Activated B cell treated with CpG ODN at 0.5 μM for 24 hours (primary cell): ENCODE results near the gene AFG1L. TPM values are rescaled to one million over a fixed set of nuclear protein-coding genes. Genes with fewer than 3 reads are reported as not detected.

ENCODE experiments used
- ATAC-seq: fragments of 200-7000 bp; cut with Tn5 transposase; one replicate; pipeline ENCODE4 v1.10.0; 2021; ENCODE audit warnings: low read depth, mild to moderate bottlenecking, moderate library complexity
- CTCF ChIA-PET: fragments of 350-600 bp; sonication (Branson Sonifier 250); formaldehyde crosslinking; loops from one replicate; lab custom pipeline; 2021; ENCODE audit warnings: antibody characterized with exemption; lab: Charles Lee
- POLR2A ChIA-PET: fragments of 350-600 bp; sonication (Branson Sonifier 250); formaldehyde crosslinking; loops from one replicate; lab custom pipeline; 2021; ENCODE audit warnings: antibody characterized with exemption; lab: Charles Lee
- DNase-seq: peaks from one replicate; pipeline ENCODE4 v3.0.0; 2022
- H3K27ac Mint-ChIP-seq: one replicate; pipeline ENCODE4 v1.8.0; 2020; ENCODE audit warnings: mixed read lengths
- H3K27me3 Mint-ChIP-seq: one replicate; pipeline ENCODE4 v1.8.0; 2021; ENCODE audit warnings: mixed read lengths
- H3K36me3 Mint-ChIP-seq: one replicate; pipeline ENCODE4 v1.8.0; 2021; ENCODE audit warnings: low read depth, mixed read lengths
- H3K4me1 Mint-ChIP-seq: one replicate; pipeline ENCODE4 v1.8.0; 2021; ENCODE audit warnings: mixed read lengths
- H3K4me3 Mint-ChIP-seq: one replicate; pipeline ENCODE4 v1.8.0; 2020; ENCODE audit warnings: mild to moderate bottlenecking, mixed read lengths
- H3K9me3 Mint-ChIP-seq: one replicate; pipeline ENCODE4 v1.8.0; 2020; ENCODE audit warnings: mixed read lengths
- CTCF ChIP-seq: fragments of 200-600 bp; IDR thresholded peaks from one replicate; pipeline ENCODE4 v1.8.0; 2022; ENCODE audit warnings: antibody characterized with exemption, mild to moderate bottlenecking
- intact Hi-C: fragments of 100-400 bp; cut with micrococcal nuclease; formaldehyde crosslinking; loops from one replicate; pipeline ENCODE4 v1.15.1; 2024
- total RNA-seq: library from RNA; stranded (reverse); gene quantifications from 2 replicates; pipeline ENCODE4 v1.2.3, GENCODE V29; 2022

Gene AFG1L
- total RNA-seq, 1 donor from 2014 or later = 10.3 TPM

DNA sequence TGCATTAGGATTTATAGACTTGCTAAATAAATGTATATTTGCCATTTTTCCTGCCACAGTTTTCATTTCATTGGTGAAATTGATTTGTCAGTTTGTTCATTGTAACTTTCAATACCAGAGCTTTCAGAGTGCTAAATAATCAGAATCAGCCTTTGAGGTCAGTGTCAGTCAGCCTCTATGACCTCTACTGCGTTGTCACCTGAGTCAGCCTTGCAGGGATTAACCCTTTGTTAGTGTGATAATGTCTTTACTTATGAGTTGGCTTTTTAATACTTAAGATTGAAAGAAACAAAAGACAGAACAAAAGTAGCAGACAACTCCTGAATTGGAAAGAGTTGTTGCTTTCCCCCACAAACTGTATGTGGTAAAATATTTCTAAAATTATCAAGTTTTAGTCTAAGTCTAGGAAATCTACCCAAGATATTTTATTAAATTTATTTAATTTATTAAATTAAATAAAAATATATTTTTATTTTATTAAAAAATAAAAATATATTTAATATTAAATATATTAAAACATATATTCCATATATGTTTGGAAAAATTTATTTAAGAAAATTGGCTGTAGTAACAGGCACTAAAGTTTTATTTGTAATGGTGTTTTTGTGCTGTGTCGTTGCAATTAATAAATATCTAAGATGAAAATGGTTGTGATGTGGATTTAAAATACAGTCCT, 125.2 kb downstream of the AFG1L start:
- H3K4me3 Mint-ChIP-seq = no peak overlapping the region
- H3K27ac Mint-ChIP-seq = no peak overlapping the region
- ATAC-seq (no peak), DNase-seq (no peak)
- no peaks in the 10 kb centered on the region for H3K9me3 Mint-ChIP-seq
- no peak for TF ChIP-seq CTCF
- no peaks in the 10 kb centered on the region for H3K36me3 Mint-ChIP-seq
- H3K4me1 Mint-ChIP-seq = no peaks in the 10 kb centered on the region
- CTCF ChIA-PET = no interaction called here
- no peaks in the 10 kb centered on the region for H3K27me3 Mint-ChIP-seq
- POLR2A ChIA-PET = no interaction called here
- intact Hi-C loops = no loop called here

DNA sequence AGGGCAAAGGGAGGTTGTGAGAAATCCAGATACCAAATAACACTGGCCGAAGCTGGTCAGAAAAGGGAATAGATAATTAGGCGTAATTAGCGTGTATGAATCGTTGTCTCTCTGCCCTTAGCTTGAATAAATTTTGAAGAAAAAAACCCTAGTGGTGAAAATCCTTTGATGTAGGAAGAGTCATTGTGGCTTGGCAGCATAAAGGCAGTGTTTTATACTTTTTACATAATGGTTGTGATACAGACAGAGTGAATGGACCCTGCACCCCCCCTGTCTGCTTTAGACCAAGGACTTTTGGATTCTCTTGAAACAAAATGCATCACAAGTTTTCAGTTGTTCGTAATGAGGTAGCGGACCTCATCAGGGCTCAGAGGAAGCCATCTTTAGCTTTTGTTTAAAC, 126.5 kb downstream of the AFG1L start:
- TF ChIP-seq CTCF = no peak
- H3K4me1 Mint-ChIP-seq = no peaks in the 10 kb centered on the region

GRCh38 chr6:108423982-108424705, 129.3 kb downstream of the AFG1L start:
- H3K36me3 Mint-ChIP-seq = peaks cover 2% of the 10 kb centered on the region
- POLR2A ChIA-PET = no interaction called here
- no peak for DNase-seq
- intact Hi-C loops = no loop called here
- no peak overlapping the region for H3K4me3 Mint-ChIP-seq
- no peaks in the 10 kb centered on the region for H3K9me3 Mint-ChIP-seq
- no peak overlapping the region for H3K27ac Mint-ChIP-seq
- H3K27me3 Mint-ChIP-seq = no peaks in the 10 kb centered on the region
- H3K4me1 Mint-ChIP-seq = no peaks in the 10 kb centered on the region
- TF ChIP-seq CTCF = no peak
- CTCF ChIA-PET = no interaction called here
- ATAC-seq = no peak

More for the DNA sequence above, 126.5 kb downstream of the AFG1L start:
- H3K27me3 Mint-ChIP-seq = no peaks in the 10 kb centered on the region
- intact Hi-C loops = no loop called here
- H3K27ac Mint-ChIP-seq = no peak overlapping the region
- POLR2A ChIA-PET = no interaction called here
- H3K9me3 Mint-ChIP-seq = no peaks in the 10 kb centered on the region
- H3K4me3 Mint-ChIP-seq = no peak overlapping the region
- ATAC-seq (no peak), DNase-seq (no peak)
- no peaks in the 10 kb centered on the region for H3K36me3 Mint-ChIP-seq
- CTCF ChIA-PET = no interaction called here

DNA sequence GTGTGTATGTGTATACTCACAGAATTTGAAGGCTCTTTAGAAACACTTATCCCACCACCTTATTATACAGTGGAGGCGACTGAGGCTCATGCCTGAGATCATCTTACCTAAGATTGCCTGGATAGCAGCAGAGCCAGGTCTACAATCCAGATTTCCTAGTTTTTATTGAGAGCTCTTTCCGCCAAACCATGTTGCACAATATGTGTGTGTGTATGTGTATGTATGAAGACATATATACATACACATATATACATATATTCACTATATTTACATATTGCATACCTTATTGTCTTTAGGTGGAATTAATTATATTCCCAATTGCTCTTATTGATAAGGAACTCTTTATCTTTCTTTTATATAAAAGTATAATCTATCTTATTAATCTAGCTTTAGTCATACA, 130.6 kb downstream of the AFG1L start:
- peaks cover 2% of the 10 kb centered on the region for H3K36me3 Mint-ChIP-seq
- DNase-seq = no peak
- no peak overlapping the region for H3K4me3 Mint-ChIP-seq
- H3K27ac Mint-ChIP-seq = no peak overlapping the region
- POLR2A ChIA-PET = no interaction called here
- no peak for ATAC-seq
- CTCF ChIA-PET = no interaction called here
- H3K27me3 Mint-ChIP-seq = no peaks in the 10 kb centered on the region
- H3K4me1 Mint-ChIP-seq = no peaks in the 10 kb centered on the region
- H3K9me3 Mint-ChIP-seq = no peaks in the 10 kb centered on the region
- no peak for TF ChIP-seq CTCF
- intact Hi-C loops = no loop called here

GRCh38 chr6:108432143-108432542, 137.3 kb downstream of the AFG1L start:
- Mint-ChIP-seq H3K4me1 (no peaks in the 10 kb centered on the region), H3K36me3 (peaks cover 3% of the 10 kb centered on the region), H3K27ac (no peak overlapping the region), H3K9me3 (no peaks in the 10 kb centered on the region), H3K27me3 (no peaks in the 10 kb centered on the region), H3K4me3 (no peak overlapping the region)
- intact Hi-C loops = no loop called here
- no peak for ATAC-seq
- ChIA-PET CTCF (no interaction called here), POLR2A (no interaction called here)
- TF ChIP-seq CTCF = no peak
- no peak for DNase-seq
